Measurements from ENCODE around the gene SRRM3.
"Not testable (repeated sequence)": the region's sequence is repeated elsewhere in the genome, so short reads cannot be mapped to it uniquely, and the experiment has no call there.

SRRM3 gene

GRCh38 chr7:76265299-76265698 is 63.6 kb downstream of the SRRM3 start:
- DNase-seq (ENCODE audit: low read depth in 2 of 2), result no peak

- DNase-seq (ENCODE audit: low read depth in 2 of 2), result no peak
Measured at GRCh38 chr7:76267107-76267893, 65.6 kb downstream of the SRRM3 start.

- DNase-seq (ENCODE audit: low read depth in 2 of 2), result no peak
Measured at GRCh38 chr7:76267894-76268183, 66.1 kb downstream of the SRRM3 start.

GRCh38 chr7:76268376-76268775 is 66.7 kb downstream of the SRRM3 start:
- no peak for DNase-seq (ENCODE audit: low read depth in 2 of 2)

GRCh38 chr7:76269895-76270294 is 68.2 kb downstream of the SRRM3 start:
- DNase-seq (ENCODE audit: low read depth in 2 of 2), result no peak

GRCh38 chr7:76271384-76271783 is 69.7 kb downstream of the SRRM3 start:
- DNase-seq (ENCODE audit: low read depth in 2 of 2), result not testable (repeated sequence)

GRCh38 chr7:76272142-76272541 is 70.4 kb downstream of the SRRM3 start:
- no peak for DNase-seq (ENCODE audit: low read depth in 2 of 2)

GRCh38 chr7:76272851-76273497 is 71.3 kb downstream of the SRRM3 start:
- no peak for DNase-seq (ENCODE audit: low read depth in 2 of 2)

- no peak for DNase-seq (ENCODE audit: low read depth in 2 of 2)
Measured at GRCh38 chr7:76273503-76273902, 71.8 kb downstream of the SRRM3 start.

- no peak for DNase-seq (ENCODE audit: low read depth in 2 of 2)
Measured at GRCh38 chr7:76278540-76278939, 76.8 kb downstream of the SRRM3 start.

GRCh38 chr7:76280408-76280807 is 78.7 kb downstream of the SRRM3 start:
- DNase-seq (ENCODE audit: low read depth in 2 of 2), result no peak

GRCh38 chr7:76281006-76281705 is 79.5 kb downstream of the SRRM3 start:
- DNase-seq (ENCODE audit: low read depth in 2 of 2), result no peak

- no peak for DNase-seq (ENCODE audit: low read depth in 2 of 2)
Measured at GRCh38 chr7:76281706-76282343, 80.1 kb downstream of the SRRM3 start.

GRCh38 chr7:76282344-76283253 is 80.9 kb downstream of the SRRM3 start:
- no peak for DNase-seq (ENCODE audit: low read depth in 2 of 2)

GRCh38 chr7:76283254-76284159 is 81.8 kb downstream of the SRRM3 start:
- no peak for DNase-seq (ENCODE audit: low read depth in 2 of 2)

- no peak for DNase-seq (ENCODE audit: low read depth in 2 of 2)
Measured at GRCh38 chr7:76285604-76286374, 84.1 kb downstream of the SRRM3 start.

- no peak for DNase-seq (ENCODE audit: low read depth in 2 of 2)
Measured at GRCh38 chr7:76286842-76287403, 85.2 kb downstream of the SRRM3 start.

- DNase-seq (ENCODE audit: low read depth in 2 of 2), result not testable (repeated sequence)
Measured at GRCh38 chr7:76290847-76291350, 89.2 kb downstream of the SRRM3 start.

All from stimulated activated CD8-positive, alpha-beta memory T cell treated with anti-CD3 and anti-CD28 coated beads, Interleukin-15, amount 100 ng/mL, for 48 hours (primary cell).